OCI-LY3 (cell line): Measurements from ENCODE around the gene SERTAD1.

Source experiments
- H2AFZ ChIP-seq: fragments of 200-600, 300-600 bp; shearing (Covaris generic); 2 replicates; pipeline ENCODE4 v1.6.0; 2014; ENCODE audit warnings: antibody characterized with exemption, low read depth, low read length
- H3K27ac ChIP-seq: fragments of 200-600, 300-600 bp; sonication (generic); 2 replicates; pipeline ENCODE4 v1.5.1; 2014; ENCODE audit warnings: mild to moderate bottlenecking, low read length, moderate library complexity, mixed read lengths
- H3K27me3 ChIP-seq: fragments of 200-600, 300-600 bp; sonication (generic); 2 replicates; pipeline ENCODE4 v1.6.1; 2014; ENCODE audit warnings: low read depth, low read length, mixed read lengths
- H3K36me3 ChIP-seq: fragments of 200-600, 300-600 bp; sonication (generic); replicated peaks from 2 replicates; pipeline ENCODE3; 2014; ENCODE audit warnings: low read depth, low read length, mixed read lengths
- H3K4me1 ChIP-seq: fragments of 300-600, 200-600 bp; sonication (generic); 2 replicates; pipeline ENCODE4 v1.6.1; 2014; ENCODE audit warnings: low read length, mixed read lengths
- H3K4me2 ChIP-seq: fragments of 200-600, 300-600 bp; sonication (generic); 2 replicates; pipeline ENCODE4 v1.6.1; 2014; ENCODE audit warnings: low read length, mixed read lengths
- H3K4me3 ChIP-seq: fragments of 300-600, 200-600 bp; sonication (generic); 2 replicates; pipeline ENCODE4 v1.5.1; 2014; ENCODE audit warnings: antibody characterized with exemption, mild to moderate bottlenecking, low read length, moderate library complexity
- H3K79me2 ChIP-seq: fragments of 300-600, 200-600 bp; shearing (Covaris generic); 2 replicates; pipeline ENCODE4 v1.6.1; 2014; ENCODE audit warnings: mild to moderate bottlenecking, low read length, mixed read lengths
- H3K9ac ChIP-seq: fragments of 300-600, 200-600 bp; shearing (Covaris generic); 2 replicates; pipeline ENCODE4 v1.6.0; 2014; ENCODE audit warnings: mild to moderate bottlenecking, low read length, moderate library complexity
- H3K9me3 ChIP-seq: fragments of 200-600, 300-600 bp; shearing (Covaris generic); 2 replicates; pipeline ENCODE4 v1.6.1; 2014; ENCODE audit warnings: low read length, mixed read lengths; ENCODE audit not compliant: insufficient read depth
- H4K20me1 ChIP-seq: fragments of 200-600, 300-600 bp; sonication (generic); 2 replicates; pipeline ENCODE4 v1.6.1; 2016; ENCODE audit warnings: low read length, mixed read lengths; ENCODE audit not compliant: insufficient read depth
- CTCF ChIP-seq: fragments of 200-600, 300-600 bp; sonication (generic); IDR thresholded peaks from 2 replicates; pipeline ENCODE4 v1.5.1; 2014; ENCODE audit warnings: antibody characterized with exemption, low read length, low read depth
- EZH2phosphoT487 ChIP-seq: fragments of 200-600 bp; shearing (Covaris generic); IDR thresholded peaks from 2 replicates; pipeline ENCODE4 v1.6.1; 2018; ENCODE audit warnings: antibody characterized with exemption, mixed run types, low read depth

SERTAD1 gene

GRCh38 chr19:40376286-40376862, 49.4 kb downstream of the SERTAD1 start:
- TF ChIP-seq CTCF (no peak), EZH2phosphoT487 (no peak)
- Histone ChIP-seq H3K4me1 (no peaks in the 10 kb centered on the region), H4K20me1 (peaks cover 4% of the 10 kb centered on the region; the same call in 1 of the 2 replicates), H3K27me3 (no peaks in the 10 kb centered on the region), H3K36me3 (no peaks in the 10 kb centered on the region), H3K4me2 (no peak overlapping the region), H3K9ac (no peak overlapping the region), H3K9me3 (no peaks in the 10 kb centered on the region), H2AFZ (no peak overlapping the region), H3K79me2 (no peaks in the 10 kb centered on the region), H3K27ac (no peak overlapping the region), H3K4me3 (no peak overlapping the region)

- Histone ChIP-seq H4K20me1 (peaks cover 4% of the 10 kb centered on the region; the same call in 1 of the 2 replicates), H3K36me3 (no peaks in the 10 kb centered on the region)
- TF ChIP-seq EZH2phosphoT487: no peak
- TF ChIP-seq CTCF: no peak
These were observed 51.7 kb downstream of the SERTAD1 start for GRCh38 chr19:40374084-40374483.

GRCh38 chr19:40371802-40372122, 54.0 kb downstream of the SERTAD1 start:
- TF ChIP-seq CTCF (no peak), EZH2phosphoT487 (no peak)
- Histone ChIP-seq H3K9me3 (no peaks in the 10 kb centered on the region), H3K27ac (no peak overlapping the region), H3K9ac (no peak overlapping the region), H3K4me1 (no peaks in the 10 kb centered on the region), H3K36me3 (no peaks in the 10 kb centered on the region), H4K20me1 (peaks cover 4% of the 10 kb centered on the region; the same call in 1 of the 2 replicates), H2AFZ (no peak overlapping the region), H3K4me3 (no peak overlapping the region), H3K4me2 (no peak overlapping the region), H3K79me2 (no peaks in the 10 kb centered on the region), H3K27me3 (no peaks in the 10 kb centered on the region)

More at GRCh38 chr19:40374084-40374483, 51.7 kb downstream of the SERTAD1 start:
- no peak overlapping the region for H3K4me2 ChIP-seq
- H3K4me3 ChIP-seq: no peak overlapping the region
- no peaks in the 10 kb centered on the region for H3K79me2 ChIP-seq
- no peaks in the 10 kb centered on the region for H3K9me3 ChIP-seq
- H3K27me3 ChIP-seq: no peaks in the 10 kb centered on the region
- no peak overlapping the region for H3K9ac ChIP-seq
- no peaks in the 10 kb centered on the region for H3K4me1 ChIP-seq
- H3K27ac ChIP-seq: no peak overlapping the region
- H2AFZ ChIP-seq: no peak overlapping the region
